AG04450 (cell line): ENCODE measurements around the gene LXN. TPM values are rescaled to one million over a fixed set of nuclear protein-coding genes. Genes with fewer than 3 reads are reported as not detected.

Experiments
- CTCF ChIA-PET: fragments of 300-600, 350-600 bp; formaldehyde crosslinking; extraction: SDS; loops from one replicate; lab custom pipeline; 2022; ENCODE audit warnings: antibody characterized with exemption, inconsistent platforms; lab: Charles Lee
- POLR2A ChIA-PET: fragments of 350-600 bp; formaldehyde crosslinking; extraction: SDS; loops from one replicate; lab custom pipeline; 2021; ENCODE audit warnings: antibody characterized with exemption, inconsistent platforms; lab: Yijun Ruan, JAX
- DNase-seq: peaks from one replicate; pipeline ENCODE4 v3.0.0-alpha.2; 2011; ENCODE audit warnings: low read depth, low spot score
- H3K27ac ChIP-seq: one replicate; pipeline ENCODE4 v1.5.1; 2012; ENCODE audit warnings: low read depth, low read length, control low read depth
- H3K27me3 ChIP-seq: one replicate; pipeline ENCODE4 v1.6.0; 2012; ENCODE audit warnings: low read length; ENCODE audit not compliant: control insufficient read depth, insufficient read depth
- H3K4me3 ChIP-seq: 2 replicates; pipeline ENCODE4 v1.5.1; 2011; ENCODE audit warnings: mild to moderate bottlenecking, low read depth, low read length, control low read depth
- H3K9me3 ChIP-seq: 2 replicates; pipeline ENCODE4 v1.5.1; 2012; ENCODE audit warnings: low read length; ENCODE audit not compliant: control insufficient read depth, insufficient read depth
- polyA plus RNA-seq: library from polyadenylated mRNA; depleted of rRNA; stranded (reverse); fragments of >200 nt; gene quantifications from 2 replicates; pipeline ENCODE4 v1.2.3, GENCODE V29; 2011; rRNA removed
- small RNA-seq: library from RNA; depleted of rRNA; stranded (forward); fragments of <200 nt; gene quantifications from one replicate; pipeline ENCODE3, GENCODE V24; 2012; ENCODE audit warnings: low read depth; ENCODE audit not compliant: insufficient read length
- TF ChIP-seq, protein P1 (sequence below): IDR thresholded peaks from 2 replicates; pipeline ENCODE4 v1.5.1; 2011; ENCODE audit warnings: low read depth, low read length, control low read depth, inconsistent platforms

Gene LXN
- polyA plus RNA-seq, 1 experiment: 347 TPM

GRCh38 chr3:158617982-158618875, 54.2 kb downstream of the LXN start:
- TF ChIP-seq, protein P1, sequence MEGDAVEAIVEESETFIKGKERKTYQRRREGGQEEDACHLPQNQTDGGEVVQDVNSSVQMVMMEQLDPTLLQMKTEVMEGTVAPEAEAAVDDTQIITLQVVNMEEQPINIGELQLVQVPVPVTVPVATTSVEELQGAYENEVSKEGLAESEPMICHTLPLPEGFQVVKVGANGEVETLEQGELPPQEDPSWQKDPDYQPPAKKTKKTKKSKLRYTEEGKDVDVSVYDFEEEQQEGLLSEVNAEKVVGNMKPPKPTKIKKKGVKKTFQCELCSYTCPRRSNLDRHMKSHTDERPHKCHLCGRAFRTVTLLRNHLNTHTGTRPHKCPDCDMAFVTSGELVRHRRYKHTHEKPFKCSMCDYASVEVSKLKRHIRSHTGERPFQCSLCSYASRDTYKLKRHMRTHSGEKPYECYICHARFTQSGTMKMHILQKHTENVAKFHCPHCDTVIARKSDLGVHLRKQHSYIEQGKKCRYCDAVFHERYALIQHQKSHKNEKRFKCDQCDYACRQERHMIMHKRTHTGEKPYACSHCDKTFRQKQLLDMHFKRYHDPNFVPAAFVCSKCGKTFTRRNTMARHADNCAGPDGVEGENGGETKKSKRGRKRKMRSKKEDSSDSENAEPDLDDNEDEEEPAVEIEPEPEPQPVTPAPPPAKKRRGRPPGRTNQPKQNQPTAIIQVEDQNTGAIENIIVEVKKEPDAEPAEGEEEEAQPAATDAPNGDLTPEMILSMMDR: no peak
- DNase-seq: no peak
- peaks cover 17% of the 10 kb centered on the region; the same call in 1 of the 2 replicates for H3K9me3 ChIP-seq
- H3K4me3 ChIP-seq: no peak overlapping the region
- POLR2A ChIA-PET: no interaction called here
- CTCF ChIA-PET: no interaction called here
- no peaks in the 10 kb centered on the region for H3K27me3 ChIP-seq
- no peak overlapping the region for H3K27ac ChIP-seq

Small RNA genes lying within 50 kb of the gene (small RNA-seq; reads per million reads assigned to genes)
- gene AC025033.1 (not detected), gene AC080013.6 (not detected)

Other genes with a start within 250 kb of the LXN start
- 6.7 and 10.1 TPM in 2 replicates for gene MLF1, start 101.5 kb downstream of the LXN start, polyA plus RNA-seq
- 18.9 and 22.2 TPM in 2 replicates for gene GFM1, start 28.1 kb downstream of the LXN start, polyA plus RNA-seq
- 39.0 and 50.4 TPM in 2 replicates for gene RARRES1, start 59.8 kb upstream of the LXN start, polyA plus RNA-seq
- gene MFSD1, start 129.4 kb upstream of the LXN start, polyA plus RNA-seq: 69.6 and 89.9 TPM in 2 replicates